CD4-positive, alpha-beta T cell treated with Interferon alpha-2 for 1 hour (primary cell): ENCODE results near the gene ELOF1.
"Not testable (repeated sequence)": the region's sequence is repeated elsewhere in the genome, so short reads cannot be mapped to it uniquely, and the experiment has no call there.

Source experiments
- DNase-seq, 2 donors: peaks; one replicate each; pipeline ENCODE4 v3.0.0-alpha.2; 2020 to 2022

The ELOF1 gene

GRCh38 chr19:11566164-11566563 lies 7.1 kb upstream of the ELOF1 start:
- no peak for DNase-seq

- DNase-seq: not testable (repeated sequence)
These were observed 6.6 kb upstream of the ELOF1 start for GRCh38 chr19:11565649-11565980.

GRCh38 chr19:11564082-11564807 lies 5.2 kb upstream of the ELOF1 start:
- DNase-seq: not testable (repeated sequence)

- DNase-seq: no peak
These were observed 4.5 kb upstream of the ELOF1 start for GRCh38 chr19:11563532-11563931.

- peak; percentile 79 to 85 for DNase-seq
These were observed 1.5 kb upstream of the ELOF1 start for GRCh38 chr19:11560404-11561051.

GRCh38 chr19:11556634-11557420 lies 2.2 kb downstream of the ELOF1 start:
- no peak for DNase-seq

GRCh38 chr19:11555246-11555645 lies 3.8 kb downstream of the ELOF1 start:
- no peak for DNase-seq

- no peak for DNase-seq
These were observed 4.9 kb downstream of the ELOF1 start for GRCh38 chr19:11554160-11554559.

GRCh38 chr19:11552666-11553372 lies 6.2 kb downstream of the ELOF1 start:
- DNase-seq: no peak

GRCh38 chr19:11551603-11552235 lies 7.3 kb downstream of the ELOF1 start:
- no peak for DNase-seq

- DNase-seq: no peak
These were observed 8.8 kb downstream of the ELOF1 start for GRCh38 chr19:11550265-11550664.

- DNase-seq: no peak
These were observed 9.6 kb downstream of the ELOF1 start for GRCh38 chr19:11549386-11549953.

- DNase-seq: no peak
These were observed 10.9 kb downstream of the ELOF1 start for GRCh38 chr19:11547929-11548700.

- DNase-seq: no peak
These were observed 17.8 kb downstream of the ELOF1 start for GRCh38 chr19:11541238-11541637.

GRCh38 chr19:11540645-11541044 lies 18.4 kb downstream of the ELOF1 start:
- no peak for DNase-seq

GRCh38 chr19:11539495-11540365 lies 19.3 kb downstream of the ELOF1 start:
- DNase-seq: no peak

GRCh38 chr19:11538232-11539036 lies 20.6 kb downstream of the ELOF1 start, which contains the start of gene CNN1:
Gene CNN1, plus strand, starts transcription at chr19:11538851. Its CDS starts 77 bp downstream, at chr19:11538928.
- DNase-seq: no peak

- peak; percentile 84 to 90 for DNase-seq
These were observed 23.0 kb downstream of the ELOF1 start for GRCh38 chr19:11535792-11536595.

- DNase-seq: no peak
These were observed 24.1 kb downstream of the ELOF1 start for GRCh38 chr19:11534948-11535347.
